Nephron (organoid): ENCODE measurements around the gene L3MBTL4.

Source experiments
- H3K27ac Mint-ChIP-seq, 3 experiments: 2 replicates each; pipeline ENCODE4 v1.8.0; 2020; ENCODE audit warnings: mixed read lengths in 3 of 3, mild to moderate bottlenecking in 2 of 3, moderate library complexity in 1 of 3
- H3K27me3 Mint-ChIP-seq: 2 replicates; pipeline ENCODE4 v1.8.0; 2021; ENCODE audit warnings: low read depth, mild to moderate bottlenecking, moderate library complexity, mixed read lengths
- H3K36me3 Mint-ChIP-seq: 2 replicates; pipeline ENCODE4 v1.8.0; 2020; ENCODE audit warnings: low read depth, mixed read lengths
- H3K4me1 Mint-ChIP-seq: 2 replicates; pipeline ENCODE4 v1.8.0; 2020; ENCODE audit warnings: mixed read lengths
- H3K4me3 Mint-ChIP-seq, 3 experiments: 2 replicates each; pipeline ENCODE4 v1.8.0; 2020; ENCODE audit warnings: mild to moderate bottlenecking in 3 of 3, mixed read lengths in 3 of 3, moderate library complexity in 2 of 3
- H3K9me3 Mint-ChIP-seq: 2 replicates; pipeline ENCODE4 v1.8.0; 2020; ENCODE audit warnings: mixed read lengths
- CTCF ChIP-seq, 3 experiments: fragments of 200-600 bp; sonication (generic); IDR thresholded peaks; one replicate each; pipeline ENCODE4 v1.5.0; 2021; ENCODE audit warnings: antibody characterized with exemption in 3 of 3; ENCODE audit not compliant: unreplicated experiment in 3 of 3

Gene L3MBTL4

GRCh38 chr18:5937795-5938194, 476.9 kb downstream of the L3MBTL4 start:
- H3K36me3 Mint-ChIP-seq, result no peaks in the 10 kb centered on the region
- TF ChIP-seq CTCF (IDR thresholded peaks at IDR 0.05; ENCODE audit: unreplicated experiment in 3 of 3), result no peak
- H3K4me1 Mint-ChIP-seq, result no peaks in the 10 kb centered on the region
- H3K27ac Mint-ChIP-seq, result no peak overlapping the region
- no peak overlapping the region for H3K4me3 Mint-ChIP-seq
- peaks cover 15% of the 10 kb centered on the region for H3K27me3 Mint-ChIP-seq
- no peaks in the 10 kb centered on the region for H3K9me3 Mint-ChIP-seq

GRCh38 chr18:5937121-5937520, 477.6 kb downstream of the L3MBTL4 start:
- peaks cover 14% of the 10 kb centered on the region for H3K27me3 Mint-ChIP-seq
- no peak overlapping the region for H3K27ac Mint-ChIP-seq
- no peaks in the 10 kb centered on the region for H3K9me3 Mint-ChIP-seq
- no peaks in the 10 kb centered on the region for H3K4me1 Mint-ChIP-seq
- no peak for TF ChIP-seq CTCF (IDR thresholded peaks at IDR 0.05; ENCODE audit: unreplicated experiment in 3 of 3)
- no peaks in the 10 kb centered on the region for H3K36me3 Mint-ChIP-seq
- H3K4me3 Mint-ChIP-seq, result no peak overlapping the region

GRCh38 chr18:5930789-5931188, 483.9 kb downstream of the L3MBTL4 start:
- H3K36me3 Mint-ChIP-seq, result peaks cover 7% of the 10 kb centered on the region
- no peak for TF ChIP-seq CTCF (IDR thresholded peaks at IDR 0.05; ENCODE audit: unreplicated experiment in 3 of 3)
- peaks cover 11% of the 10 kb centered on the region for H3K9me3 Mint-ChIP-seq
- H3K27ac Mint-ChIP-seq, result no peak overlapping the region
- H3K4me1 Mint-ChIP-seq, result no peaks in the 10 kb centered on the region
- H3K4me3 Mint-ChIP-seq, result no peak overlapping the region
- H3K27me3 Mint-ChIP-seq, result no peaks in the 10 kb centered on the region

GRCh38 chr18:5918205-5918858, 496.4 kb downstream of the L3MBTL4 start:
- Mint-ChIP-seq H3K4me3 (no peak overlapping the region), H3K27ac (no peak overlapping the region), H3K4me1 (no peaks in the 10 kb centered on the region), H3K27me3 (peaks cover 6% of the 10 kb centered on the region), H3K36me3 (peaks cover 7% of the 10 kb centered on the region), H3K9me3 (no peaks in the 10 kb centered on the region)
- no peak for TF ChIP-seq CTCF (IDR thresholded peaks at IDR 0.05; ENCODE audit: unreplicated experiment in 3 of 3)

- no peaks in the 10 kb centered on the region for H3K4me1 Mint-ChIP-seq
- no peak overlapping the region for H3K27ac Mint-ChIP-seq
- no peak for TF ChIP-seq CTCF (IDR thresholded peaks at IDR 0.05; ENCODE audit: unreplicated experiment in 3 of 3)
- no peak overlapping the region for H3K4me3 Mint-ChIP-seq
- H3K27me3 Mint-ChIP-seq, result peaks cover 6% of the 10 kb centered on the region
- no peaks in the 10 kb centered on the region for H3K9me3 Mint-ChIP-seq
- peaks cover 11% of the 10 kb centered on the region for H3K36me3 Mint-ChIP-seq
These were observed 499.8 kb downstream of the L3MBTL4 start for GRCh38 chr18:5914951-5915350.

- H3K27ac Mint-ChIP-seq, result no peak overlapping the region
- H3K36me3 Mint-ChIP-seq, result peaks cover 11% of the 10 kb centered on the region
- H3K9me3 Mint-ChIP-seq, result no peaks in the 10 kb centered on the region
- TF ChIP-seq CTCF (IDR thresholded peaks at IDR 0.05; ENCODE audit: unreplicated experiment in 3 of 3), result no peak
- H3K4me3 Mint-ChIP-seq, result no peak overlapping the region
- H3K4me1 Mint-ChIP-seq, result no peaks in the 10 kb centered on the region
- peaks cover 6% of the 10 kb centered on the region for H3K27me3 Mint-ChIP-seq
These were observed 500.7 kb downstream of the L3MBTL4 start for GRCh38 chr18:5914016-5914415.
